Ovary (tissue), 3 donors: ENCODE data around the gene OR5T2.

Source experiments
- CTCF ChIP-seq, 3 donors: fragments of 450-650 bp in 2 of 3; fragments of 200-600 bp in 1 of 3; IDR thresholded peaks; one replicate each; pipeline versions ENCODE4 v1.5.1 to v1.8.0; 2016 to 2022; ENCODE audit warnings: antibody characterized with exemption in 3 of 3, mild to moderate bottlenecking in 1 of 3
- POLR2A ChIP-seq: fragments of 450-650 bp; IDR thresholded peaks from one replicate; pipeline ENCODE4 v1.6.1; 2017; ENCODE audit warnings: antibody characterized with exemption, mild to moderate bottlenecking, moderate library complexity
- donor health status: DM: no; HTN: no; CAD: no.

GRCh38 chr11:56188602-56189001 is 45.5 kb downstream of the OR5T2 start:
- TF ChIP-seq CTCF (IDR thresholded peaks at IDR 0.05) (no peak), POLR2A (no peak)
